GM18499 (cell line): ENCODE data around the gene FILIP1.

Source experiments
- ATAC-seq: cut with Tn5 transposase; IDR thresholded peaks from one replicate; pipeline ENCODE4 v1.9.1; 2021; ENCODE audit warnings: moderate number of reproducible peaks; ENCODE audit not compliant: insufficient read depth, unreplicated experiment

Gene FILIP1

DNA sequence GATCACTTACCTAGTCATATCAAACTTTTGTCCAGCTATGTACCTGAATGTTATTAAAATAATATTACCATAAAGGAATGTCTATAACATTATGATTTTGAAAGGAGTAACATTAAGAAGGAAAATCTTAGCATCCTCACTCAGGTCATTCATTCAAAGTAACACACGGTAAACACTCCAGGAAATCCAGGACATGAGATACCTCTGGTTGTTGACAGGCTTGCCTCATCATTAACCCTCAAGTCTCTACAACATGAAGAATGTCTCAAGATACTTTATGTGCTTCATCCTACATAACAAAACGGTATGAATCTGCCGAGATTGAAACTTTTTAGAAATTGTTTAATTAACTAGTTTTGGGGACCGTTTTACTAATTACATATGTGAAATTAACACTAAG, 690 bp upstream of the FILIP1 start:
- ATAC-seq, result no peak

DNA sequence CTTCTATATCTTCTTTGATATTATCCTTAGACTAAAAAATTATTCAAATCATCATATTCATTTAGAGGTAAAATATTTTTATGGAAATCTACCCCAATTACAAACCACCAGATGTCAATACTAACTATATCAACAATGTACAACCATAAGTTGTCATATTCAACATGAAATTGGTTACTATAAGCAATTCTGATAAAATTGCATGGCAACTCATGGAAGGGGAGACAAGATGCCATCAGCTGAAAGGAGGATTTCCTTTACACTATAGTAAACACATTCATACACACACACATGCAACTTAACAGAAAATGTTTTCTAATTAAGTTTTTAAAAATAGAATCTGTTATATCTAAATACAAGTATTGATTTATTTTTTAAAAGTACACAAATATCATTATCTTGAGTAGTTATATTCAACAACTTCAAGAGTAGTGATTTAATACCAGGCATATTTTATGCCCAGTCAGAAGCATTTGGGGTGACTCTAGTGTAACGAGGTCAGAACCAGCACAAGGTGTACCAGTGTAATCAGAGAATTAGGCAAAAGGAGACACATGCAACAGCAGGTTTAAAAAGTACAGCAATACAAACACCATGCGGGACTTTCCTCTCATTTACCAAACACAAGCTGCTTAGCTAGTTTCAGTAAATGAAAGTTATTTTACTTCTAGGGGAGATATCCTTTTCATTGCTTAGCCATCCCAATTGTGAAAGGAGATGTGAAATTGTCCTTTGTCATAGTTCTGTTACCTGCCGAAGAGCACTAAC, 1.0 kb downstream of the FILIP1 start:
- no peak for ATAC-seq

DNA sequence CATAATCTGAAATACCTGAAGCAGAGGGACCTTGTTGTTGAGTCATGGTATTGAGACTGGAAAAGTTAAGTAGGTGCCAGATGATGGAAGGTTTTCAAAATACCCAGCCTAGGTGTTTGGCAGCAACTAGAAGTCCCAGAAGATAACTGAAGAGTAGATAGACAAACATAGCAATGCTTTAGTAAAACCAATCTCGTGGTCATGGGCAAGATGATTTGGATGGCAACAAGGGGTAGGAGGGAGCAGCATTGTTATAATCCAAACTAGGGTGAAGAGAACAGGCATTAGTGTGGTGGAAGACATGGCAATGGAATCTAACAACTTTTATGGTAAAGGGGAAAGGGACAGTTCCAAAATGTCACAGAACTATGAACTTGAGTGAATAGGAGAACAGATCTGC, 2.3 kb downstream of the FILIP1 start:
- no peak for ATAC-seq

DNA sequence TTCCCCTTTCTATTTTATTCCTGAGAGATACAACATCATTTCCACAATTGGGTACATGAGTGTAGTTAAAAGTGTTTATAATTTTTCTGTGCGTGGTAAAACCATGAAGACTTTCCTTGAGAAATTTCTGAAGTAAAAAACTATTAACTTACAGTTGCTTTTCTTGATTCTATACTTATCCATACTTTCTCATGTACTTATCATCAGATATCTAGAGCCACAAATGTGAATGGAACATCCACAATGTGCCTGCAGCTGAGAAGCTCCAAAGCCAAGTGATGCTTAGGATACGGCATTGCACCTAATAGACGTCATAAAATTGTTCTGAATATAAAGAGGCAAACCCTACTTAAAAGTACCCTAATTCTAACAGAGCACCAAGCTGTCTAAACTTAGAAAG, 2.9 kb downstream of the FILIP1 start:
- no peak for ATAC-seq

DNA sequence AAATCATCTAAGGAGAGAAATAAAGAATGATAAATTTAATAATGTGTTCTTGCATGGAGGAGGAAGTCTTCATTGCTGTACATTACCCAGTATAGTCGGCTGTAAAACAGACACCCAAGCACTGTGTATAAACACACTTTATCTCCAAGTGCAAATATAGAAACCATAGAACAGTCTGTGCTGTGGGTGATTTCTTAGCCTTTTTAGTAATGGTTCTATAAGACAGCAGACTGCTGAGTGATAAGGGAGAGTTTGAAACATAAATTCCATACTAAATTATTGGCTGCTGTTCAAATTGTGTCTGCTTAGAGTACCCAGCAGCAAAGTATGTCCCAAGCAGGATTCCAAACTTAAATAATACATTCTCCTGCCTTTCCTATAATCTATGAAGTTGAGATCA, 4.6 kb downstream of the FILIP1 start:
- ATAC-seq, result no peak

DNA sequence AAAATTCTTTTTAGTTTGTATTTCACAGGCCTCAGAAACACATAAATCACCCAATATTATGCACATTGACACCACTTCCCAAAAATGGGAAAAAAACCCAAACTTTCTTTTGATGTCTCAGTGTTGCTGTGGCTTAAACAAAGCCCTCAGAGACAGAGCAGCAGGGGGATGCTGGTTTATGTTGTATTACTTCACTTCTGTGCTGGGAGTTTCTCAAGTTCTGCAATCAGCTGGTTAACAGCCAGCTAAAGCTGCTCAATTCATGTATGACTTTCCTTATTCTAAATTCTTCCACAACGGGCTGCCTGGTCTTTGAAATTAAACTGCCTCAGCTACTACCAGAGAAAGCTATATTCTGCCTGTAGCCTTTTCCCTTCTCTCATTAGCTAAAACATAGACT, 5.6 kb downstream of the FILIP1 start:
- ATAC-seq, result no peak

DNA sequence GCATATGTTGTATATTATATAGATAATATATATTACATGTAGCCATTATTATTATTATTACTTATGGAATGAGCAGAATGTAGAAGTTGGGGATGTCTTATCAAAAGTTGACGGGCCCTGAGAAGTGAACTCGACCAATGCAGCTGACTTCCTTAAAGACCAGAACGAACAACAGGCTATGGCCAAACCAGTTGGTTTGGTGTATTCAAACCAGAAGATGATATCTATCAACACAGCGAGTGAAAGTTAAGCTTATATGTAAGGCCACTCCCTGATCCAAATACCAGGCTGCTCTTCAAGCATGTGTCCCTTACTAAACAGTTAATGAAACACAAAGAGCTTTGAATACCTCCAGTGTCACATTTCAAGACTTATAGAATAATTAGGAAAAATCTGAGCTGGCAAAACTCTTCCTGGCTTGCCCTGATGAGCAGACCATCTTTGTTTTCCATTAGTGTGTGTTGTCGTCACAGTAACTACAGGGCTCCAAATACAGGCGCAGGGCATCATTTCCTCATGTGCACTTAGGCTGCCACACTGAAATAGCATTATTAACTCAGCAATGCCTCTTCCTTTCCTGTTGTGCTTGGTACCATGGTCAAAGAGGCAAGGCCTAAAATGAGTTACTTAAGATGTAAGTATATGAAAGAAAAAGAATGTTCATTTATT, 6.6 kb downstream of the FILIP1 start:
- no peak for ATAC-seq

DNA sequence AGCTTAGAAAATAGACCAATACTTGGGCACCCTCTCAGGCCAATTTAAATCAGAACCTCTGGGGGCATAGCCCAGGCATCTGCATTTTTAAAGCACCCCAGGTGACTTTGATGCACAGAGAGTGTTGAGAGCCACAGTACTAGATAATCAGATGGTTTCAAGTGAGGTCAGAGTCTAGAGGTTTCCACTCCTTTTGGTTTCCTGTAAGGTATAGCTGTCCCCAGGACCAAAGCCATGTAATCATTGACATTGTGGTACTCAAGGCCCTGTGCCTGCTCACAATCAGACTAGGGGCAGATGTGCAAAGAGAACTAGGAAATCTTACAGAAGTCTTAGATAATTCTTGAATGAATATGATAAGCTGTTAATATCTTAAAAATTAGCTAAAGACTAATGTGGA, 9.1 kb downstream of the FILIP1 start:
- no peak for ATAC-seq

DNA sequence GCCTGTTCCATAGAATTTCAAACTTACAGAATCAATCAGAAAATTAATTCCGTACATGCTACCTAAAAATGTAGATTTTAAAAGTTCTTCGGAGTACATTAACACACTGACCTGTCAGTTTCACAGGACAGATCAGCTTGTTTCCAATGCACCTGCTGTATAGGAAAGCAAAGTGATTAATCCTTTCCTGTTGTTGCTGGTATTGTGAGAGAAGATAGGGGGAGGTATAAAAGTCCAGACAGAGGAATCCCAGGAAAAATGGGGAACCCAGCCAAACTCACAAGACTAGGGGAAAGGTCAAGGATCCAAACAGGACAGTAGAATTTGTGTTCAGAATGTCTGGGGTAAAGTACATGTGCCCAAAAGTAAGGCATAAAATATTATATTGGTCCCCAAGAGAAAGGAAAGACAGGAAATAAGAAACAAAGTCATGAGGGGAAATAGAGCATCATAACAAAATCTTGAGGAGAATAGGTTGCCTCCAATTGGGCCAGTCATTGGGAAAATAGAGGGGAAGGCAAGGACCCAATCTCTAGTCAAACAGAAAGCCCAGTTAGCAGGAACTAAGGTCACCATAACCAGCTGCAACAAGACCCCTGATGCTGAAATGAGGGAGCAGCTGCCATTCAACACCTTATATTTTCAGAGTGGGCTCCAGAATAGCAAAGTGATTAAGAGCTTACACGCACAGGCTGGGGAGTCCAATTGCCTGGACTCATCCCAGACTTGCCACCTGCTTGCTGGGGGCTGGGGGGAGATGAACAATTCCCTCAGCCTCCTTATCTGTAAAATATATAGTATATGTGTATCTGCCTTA, 10.3 kb downstream of the FILIP1 start:
- no peak for ATAC-seq

DNA sequence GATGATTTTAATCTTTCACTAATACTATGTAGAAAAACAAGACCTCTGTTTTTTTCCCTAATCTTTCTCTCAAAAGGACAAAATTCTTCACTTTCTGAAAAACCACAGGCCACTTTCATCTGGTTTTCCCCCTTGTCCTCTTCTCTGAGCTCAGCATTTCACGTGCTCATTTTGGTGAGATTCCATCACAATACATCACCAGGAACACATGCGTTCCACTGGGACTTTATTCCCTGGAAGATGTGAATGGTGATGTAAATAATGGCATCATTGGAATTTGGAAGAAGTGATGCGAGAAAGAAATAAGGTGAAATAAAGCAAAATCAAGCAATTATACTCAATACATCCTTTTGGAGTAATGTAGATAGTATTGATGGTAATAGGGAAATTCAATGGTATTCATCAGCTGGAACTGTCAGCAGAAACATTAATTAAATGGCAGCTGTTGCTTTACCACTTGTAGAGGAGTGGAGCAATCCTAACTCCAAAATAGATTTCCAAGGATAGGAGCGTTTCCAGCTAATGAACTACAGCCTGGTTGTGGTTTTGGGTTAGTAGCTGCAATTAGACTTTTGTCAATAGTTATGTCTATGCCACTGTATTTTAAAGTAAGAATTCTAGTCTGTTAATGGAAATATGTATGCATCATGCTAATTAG, 11.5 kb downstream of the FILIP1 start:
- ATAC-seq, result no peak

DNA sequence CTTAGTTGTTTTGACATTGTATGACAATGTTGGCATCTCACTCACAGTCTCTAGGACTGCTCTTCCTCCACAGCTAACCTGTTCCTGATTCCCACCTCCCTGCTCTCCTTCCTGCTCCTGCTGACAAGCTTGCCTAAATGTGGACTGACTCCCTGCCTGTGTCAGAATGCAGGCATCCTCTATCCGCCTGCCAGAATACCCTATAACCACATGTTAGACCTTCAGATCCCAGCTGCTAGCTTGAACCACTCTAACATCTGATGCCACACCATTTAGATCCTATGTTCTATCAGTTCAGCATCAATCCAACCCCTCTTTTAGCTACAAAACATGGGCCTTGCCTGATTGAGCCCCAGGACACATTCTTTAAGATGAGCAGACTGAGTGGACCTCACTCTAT, 12.2 kb downstream of the FILIP1 start:
- ATAC-seq, result no peak

DNA sequence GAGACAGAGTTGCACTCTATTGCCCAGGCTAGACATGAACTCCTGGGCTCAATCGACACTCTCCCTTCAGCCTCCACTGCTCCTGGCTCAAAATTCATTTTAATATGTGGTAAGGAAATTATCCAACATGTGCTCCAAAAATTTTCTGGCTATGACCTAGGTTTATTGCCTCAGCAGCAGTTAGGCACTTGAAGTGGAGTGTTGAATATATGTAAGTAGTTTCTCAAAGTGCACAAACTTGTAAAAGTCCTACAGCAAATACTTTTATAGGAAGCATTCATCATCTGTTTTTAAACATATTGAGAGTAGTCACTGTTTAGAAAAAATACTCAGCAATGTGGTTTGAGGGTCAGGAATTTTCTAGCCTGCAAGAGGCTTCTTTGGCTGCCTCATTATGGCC, 13.2 kb downstream of the FILIP1 start:
- ATAC-seq, result no peak

DNA sequence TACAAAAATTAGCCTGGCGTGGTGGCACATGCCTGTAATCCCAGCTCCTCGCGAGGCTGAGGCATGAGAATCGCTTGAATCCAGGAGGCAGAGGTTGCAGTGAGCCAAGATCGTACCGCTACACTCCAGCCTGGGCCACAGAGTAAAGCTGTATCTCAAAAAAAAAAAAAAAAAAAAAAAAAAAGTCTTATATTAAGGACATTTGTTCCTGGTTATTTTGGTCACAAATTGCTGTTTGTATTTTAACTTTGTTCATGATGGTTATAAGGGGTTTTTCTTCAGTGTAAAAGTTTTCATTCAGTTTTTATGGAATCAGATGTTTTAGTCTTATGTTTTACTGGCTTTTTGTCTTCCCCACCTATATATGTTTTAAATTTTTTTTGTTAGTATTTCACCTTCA, 13.9 kb downstream of the FILIP1 start:
- no peak for ATAC-seq

DNA sequence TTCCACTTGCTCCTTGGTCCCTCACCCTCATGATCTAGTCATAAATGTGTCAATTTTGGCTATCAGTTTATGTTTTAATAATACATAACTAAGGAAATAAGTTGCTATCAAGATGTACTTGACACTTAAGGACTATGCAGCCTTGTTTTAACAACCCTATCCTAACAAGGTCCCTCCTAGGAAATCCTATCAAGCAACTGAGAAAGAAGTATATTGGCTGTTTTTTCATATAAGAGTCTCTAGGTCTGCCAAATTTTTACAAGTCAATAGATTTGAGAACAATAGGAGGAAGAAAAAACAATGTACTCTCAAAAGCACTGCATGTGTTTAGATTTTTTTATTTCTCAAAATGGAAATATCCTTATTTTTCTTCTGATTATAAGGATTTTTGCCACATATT, 14.7 kb downstream of the FILIP1 start:
- no peak for ATAC-seq

DNA sequence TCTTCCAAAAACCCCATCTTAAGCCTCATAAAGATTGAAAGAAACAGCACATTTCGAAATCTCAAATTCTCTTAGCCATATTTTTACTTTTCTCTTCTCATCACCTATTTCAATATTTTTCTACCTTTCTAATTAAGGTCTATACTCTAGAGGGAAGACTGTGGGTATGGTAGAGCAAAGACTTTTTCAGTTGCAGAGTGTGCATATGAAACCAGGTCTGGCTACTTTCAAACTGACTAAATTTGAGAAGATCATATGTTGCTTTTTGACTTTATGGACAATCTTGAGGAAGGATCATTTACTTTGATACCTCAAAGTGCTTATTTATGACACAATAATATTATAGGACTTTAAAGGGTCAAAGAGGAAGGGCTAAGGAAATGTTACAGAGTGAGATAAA, 20.7 kb downstream of the FILIP1 start:
- peak; percentile 93 for ATAC-seq

DNA sequence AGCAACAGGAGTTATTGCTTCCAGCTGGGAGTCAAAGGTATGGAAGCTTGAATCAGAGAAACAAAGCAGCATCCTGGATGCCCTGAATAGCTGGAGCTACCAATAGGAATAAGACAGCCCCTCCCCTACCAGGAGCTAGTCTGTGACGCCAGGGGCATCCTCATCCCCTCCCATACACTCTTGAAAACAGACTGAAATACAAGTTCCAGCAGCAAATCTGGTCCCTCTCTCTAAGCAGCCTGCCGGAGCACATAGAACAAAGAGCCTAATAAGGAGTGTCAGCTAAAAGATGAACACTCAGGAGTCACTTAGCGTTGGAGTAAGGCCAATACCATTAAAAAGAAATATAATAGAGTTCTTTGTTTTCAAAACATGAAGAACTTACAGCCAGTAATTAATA, 25.6 kb downstream of the FILIP1 start:
- ATAC-seq, result no peak

DNA sequence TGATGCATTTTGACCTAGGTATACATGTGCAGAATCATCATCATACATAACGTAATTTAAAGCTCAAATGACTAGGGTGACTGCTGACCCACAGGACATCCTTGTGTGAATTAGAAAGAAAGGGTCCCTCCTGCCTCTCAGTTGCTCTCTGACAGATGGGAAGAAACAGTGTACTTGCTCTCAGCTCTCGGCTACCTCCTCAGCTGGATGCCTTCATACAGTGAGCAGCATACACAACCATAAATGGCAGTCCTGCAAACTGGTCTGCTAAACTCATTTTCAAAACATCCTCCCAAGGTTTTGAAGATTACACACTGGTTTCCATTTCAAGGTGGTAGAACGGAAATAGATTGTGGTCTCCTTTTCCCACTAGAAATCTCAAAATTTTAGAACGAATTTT, 26.3 kb downstream of the FILIP1 start:
- ATAC-seq, result no peak

DNA sequence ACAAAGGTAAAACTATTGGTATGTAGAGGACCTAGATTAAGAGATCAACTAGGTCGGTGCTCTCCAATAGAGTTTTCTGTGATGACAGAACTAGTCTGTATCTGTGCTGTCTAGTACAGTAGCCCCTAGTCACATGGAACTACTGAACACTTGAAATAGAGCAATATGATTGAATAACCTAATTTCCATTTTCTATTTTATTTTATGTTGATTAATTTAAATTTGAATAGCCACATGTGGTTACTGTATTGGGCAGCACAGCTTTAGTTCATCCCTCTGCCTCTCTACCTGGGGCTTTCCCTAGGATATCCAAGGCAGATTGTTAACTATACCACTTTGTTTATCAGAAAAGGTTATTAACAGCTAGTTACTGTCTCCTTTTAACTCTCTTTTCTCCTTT, 27.0 kb downstream of the FILIP1 start:
- ATAC-seq, result no peak

DNA sequence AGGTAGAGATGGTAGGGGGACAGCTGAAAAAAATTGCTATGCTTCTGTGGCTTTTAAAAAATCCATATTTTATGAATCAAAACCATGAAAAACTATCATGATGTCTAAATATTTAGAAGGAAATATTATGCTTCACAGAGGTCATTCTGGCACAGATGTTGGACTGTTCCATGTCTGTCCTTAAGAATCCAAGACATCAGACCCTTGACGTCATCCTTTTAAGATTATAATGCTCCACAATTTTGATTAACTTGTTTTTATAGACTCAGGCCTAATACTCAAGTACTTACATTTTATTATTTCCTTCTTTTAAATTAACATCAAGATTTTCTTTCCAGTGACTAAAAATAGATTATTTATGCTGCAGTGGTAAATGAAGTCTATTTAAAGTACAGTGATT, 29.7 kb downstream of the FILIP1 start:
- no peak for ATAC-seq

DNA sequence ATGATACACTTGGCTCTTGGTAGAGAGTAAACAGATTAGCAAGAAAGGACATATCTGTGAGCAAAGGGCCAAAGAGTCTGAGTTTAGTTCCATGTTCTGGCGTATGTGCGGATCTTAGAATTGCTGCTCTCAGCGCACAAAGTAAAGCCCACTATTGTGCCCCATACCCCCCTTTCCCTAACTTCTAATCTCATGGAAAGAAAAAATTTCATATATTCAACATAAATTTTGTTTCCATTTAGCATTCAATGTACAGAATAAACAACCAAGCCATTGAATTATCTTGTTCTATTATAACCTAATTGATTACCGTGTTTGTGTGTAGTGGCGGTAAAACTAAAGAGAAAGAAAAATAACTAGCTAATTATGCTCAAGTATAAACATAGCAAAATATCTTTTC, 30.5 kb downstream of the FILIP1 start:
- ATAC-seq, result no peak

DNA sequence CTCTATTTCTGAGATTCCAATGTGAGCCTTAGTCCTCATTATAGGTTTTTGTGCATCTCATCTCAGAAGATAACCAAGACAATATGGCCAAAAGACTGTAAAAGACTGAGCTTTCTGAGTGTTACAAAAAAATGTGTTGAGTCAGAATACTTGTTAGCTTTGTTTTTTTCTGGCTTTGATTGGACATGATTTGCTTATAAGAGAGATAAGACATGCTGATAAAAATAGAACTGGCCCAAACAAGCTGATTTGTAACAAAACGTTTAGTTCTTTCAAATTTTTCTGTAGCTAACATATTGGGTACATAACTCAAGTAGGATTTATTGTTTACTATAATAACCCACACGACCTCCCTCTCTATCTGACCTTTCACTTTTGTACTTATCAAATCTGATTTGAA, 32.9 kb downstream of the FILIP1 start:
- no peak for ATAC-seq
